Trophoblast cell (in vitro differentiated cells and primary cell): ENCODE measurements around the gene ADAMTSL3.
"Not testable (repeated sequence)": the region's sequence is repeated elsewhere in the genome, so short reads cannot be mapped to it uniquely, and the experiment has no call there.

ENCODE experiments used
- DNase-seq, 2 donors: peaks; one replicate each; pipeline ENCODE4 v3.0.0-alpha.2; 2016
- H2AFZ ChIP-seq: 2 replicates; pipeline ENCODE4 v1.6.1; 2013; ENCODE audit warnings: low read length, moderate library complexity, mild to moderate bottlenecking; ENCODE audit not compliant: insufficient read depth, poor library complexity
- H2AK5ac ChIP-seq: 2 replicates; pipeline ENCODE4 v1.6.1; 2013; ENCODE audit warnings: mild to moderate bottlenecking, low read length
- H2BK120ac ChIP-seq: 2 replicates; pipeline ENCODE4 v1.6.1; 2013; ENCODE audit warnings: low read length, mild to moderate bottlenecking, moderate library complexity; ENCODE audit not compliant: insufficient read depth, poor library complexity
- H2BK12ac ChIP-seq: 2 replicates; pipeline ENCODE4 v1.6.1; 2013; ENCODE audit warnings: mild to moderate bottlenecking, low read length, moderate library complexity
- H2BK5ac ChIP-seq: 2 replicates; pipeline ENCODE4 v1.6.1; 2013; ENCODE audit warnings: low read length, low read depth, moderate library complexity, mild to moderate bottlenecking; ENCODE audit not compliant: poor library complexity
- H3K14ac ChIP-seq: 2 replicates; pipeline ENCODE4 v1.6.1; 2013; ENCODE audit warnings: mild to moderate bottlenecking, low read length
- H3K18ac ChIP-seq: 2 replicates; pipeline ENCODE4 v1.6.1; 2013; ENCODE audit warnings: mild to moderate bottlenecking, low read length
- H3K23ac ChIP-seq: 2 replicates; pipeline ENCODE4 v1.6.1; 2013; ENCODE audit warnings: low read length
- H3K27ac ChIP-seq: 2 replicates; pipeline ENCODE4 v1.5.1; 2013; ENCODE audit warnings: low read depth, mild to moderate bottlenecking, inconsistent platforms, low read length, moderate library complexity
- H3K27me3 ChIP-seq: 2 replicates; pipeline ENCODE4 v1.6.1; 2013; ENCODE audit warnings: inconsistent platforms, mild to moderate bottlenecking, low read length, moderate library complexity; ENCODE audit not compliant: insufficient read depth
- H3K36me3 ChIP-seq, 2 experiments: 1 replicate in 1 of 2; 2 replicates in 1 of 2; pipeline ENCODE4 v1.6.1; 2013; ENCODE audit warnings: low read length in 2 of 2, mild to moderate bottlenecking in 2 of 2, moderate library complexity in 1 of 2; ENCODE audit not compliant: insufficient read depth in 2 of 2, control insufficient read depth in 1 of 2
- H3K4ac ChIP-seq: 2 replicates; pipeline ENCODE4 v1.6.1; 2013; ENCODE audit warnings: low read depth, mild to moderate bottlenecking, low read length, moderate library complexity
- H3K4me1 ChIP-seq, 2 experiments: 1 replicate in 1 of 2; 2 replicates in 1 of 2; pipeline ENCODE4 v1.6.1; 2013; ENCODE audit warnings: low read length in 2 of 2, mild to moderate bottlenecking in 2 of 2, moderate library complexity in 1 of 2; ENCODE audit not compliant: insufficient read depth in 2 of 2, control insufficient read depth in 1 of 2
- H3K4me2 ChIP-seq: 2 replicates; pipeline ENCODE4 v1.6.1; 2013; ENCODE audit warnings: inconsistent platforms, mild to moderate bottlenecking, low read length, moderate library complexity
- H3K4me3 ChIP-seq: 2 replicates; pipeline ENCODE4 v1.5.1; 2013; ENCODE audit warnings: mild to moderate bottlenecking, low read depth, low read length, inconsistent platforms
- H3K79me1 ChIP-seq: one replicate; pipeline ENCODE4 v1.6.1; 2013; ENCODE audit warnings: low read length
- H3K79me2 ChIP-seq: 2 replicates; pipeline ENCODE4 v1.6.1; 2013; ENCODE audit warnings: low read length, mild to moderate bottlenecking; ENCODE audit not compliant: control insufficient read depth, insufficient read depth, poor library complexity
- H3K9ac ChIP-seq: 2 replicates; pipeline ENCODE4 v1.6.1; 2013; ENCODE audit warnings: mild to moderate bottlenecking, low read length
- H3K9me3 ChIP-seq: 2 replicates; pipeline ENCODE4 v1.6.1; 2013; ENCODE audit warnings: low read depth, mild to moderate bottlenecking, control low read depth, inconsistent platforms, low read length; ENCODE audit not compliant: insufficient read depth
- H4K12ac ChIP-seq: 2 replicates; pipeline ENCODE4 v1.6.1; 2013; ENCODE audit warnings: low read depth, mild to moderate bottlenecking, low read length, moderate library complexity
- H4K8ac ChIP-seq: 2 replicates; pipeline ENCODE4 v1.6.1; 2013; ENCODE audit warnings: low read depth, mild to moderate bottlenecking, low read length, moderate library complexity
- H4K91ac ChIP-seq: one replicate; pipeline ENCODE4 v1.6.1; 2013; ENCODE audit warnings: low read depth, mild to moderate bottlenecking, low read length, moderate library complexity
- WGBS: extraction: QIAGEN DNeasy Blood & Tissue Kit; methylation state at CpG from one replicate; pipeline ENCODE4 v1.1.7; 2013; ENCODE audit warnings: missing lambda C conversion rate; ENCODE audit not compliant: insufficient read length, insufficient coverage; ENCODE audit errors: extremely low coverage; 5-methylcytosine and 5-hydroxymethylcytosine counted together

The ADAMTSL3 gene

GRCh38 chr15:83960192-83960829 lies 306.4 kb downstream of the ADAMTSL3 start:
- no peak overlapping the region for H2BK5ac ChIP-seq
- no CpG with 5 or more reads among the region's 6 CpGs for WGBS

GRCh38 chr15:83961311-83961710 lies 307.4 kb downstream of the ADAMTSL3 start:
- Histone ChIP-seq H3K79me1 (no peaks in the 10 kb centered on the region), H2AFZ (no peak overlapping the region), H2BK12ac (no peak overlapping the region), H3K14ac (no peak overlapping the region), H3K18ac (no peak overlapping the region), H3K4me3 (no peak overlapping the region), H2BK120ac (no peak overlapping the region), H3K4me2 (no peak overlapping the region), H3K27ac (no peak overlapping the region), H4K12ac (no peak overlapping the region), H3K27me3 (no peaks in the 10 kb centered on the region), H4K8ac (no peak overlapping the region), H3K23ac (no peak overlapping the region), H3K4ac (no peak overlapping the region), H3K9ac (no peak overlapping the region), H3K36me3 (no peaks in the 10 kb centered on the region), H3K79me2 (no peaks in the 10 kb centered on the region), H2BK5ac (no peak overlapping the region), H2AK5ac (no peak overlapping the region), H4K91ac (no peak overlapping the region), H3K4me1 (no peaks in the 10 kb centered on the region), H3K9me3 (peaks cover 3% of the 10 kb centered on the region)
- no CpG with 5 or more reads among the region's 3 CpGs for WGBS
- DNase-seq, result no peak

More at GRCh38 chr15:83960192-83960829, 306.4 kb downstream of the ADAMTSL3 start:
- Histone ChIP-seq H3K4me3 (no peak overlapping the region), H3K23ac (no peak overlapping the region), H3K9me3 (peaks cover 3% of the 10 kb centered on the region), H3K14ac (no peak overlapping the region), H3K4me1 (no peaks in the 10 kb centered on the region), H2BK120ac (no peak overlapping the region), H2AK5ac (no peak overlapping the region), H3K36me3 (no peaks in the 10 kb centered on the region), H3K4me2 (no peak overlapping the region), H3K18ac (no peak overlapping the region), H4K12ac (no peak overlapping the region), H3K9ac (no peak overlapping the region), H3K4ac (no peak overlapping the region), H3K27ac (no peak overlapping the region), H3K79me2 (no peaks in the 10 kb centered on the region), H2AFZ (no peak overlapping the region), H2BK12ac (no peak overlapping the region), H3K27me3 (no peaks in the 10 kb centered on the region), H4K8ac (no peak overlapping the region), H3K79me1 (no peaks in the 10 kb centered on the region), H4K91ac (no peak overlapping the region)
- no peak for DNase-seq

GRCh38 chr15:83964967-83965366 lies 311.0 kb downstream of the ADAMTSL3 start:
- not testable (repeated sequence) for H3K4me2 ChIP-seq, H2AFZ ChIP-seq, H3K27ac ChIP-seq, H3K79me1 ChIP-seq, H3K9ac ChIP-seq, H3K4me3 ChIP-seq, H3K18ac ChIP-seq, H4K12ac ChIP-seq, H2BK12ac ChIP-seq, H4K8ac ChIP-seq, H3K9me3 ChIP-seq, H2BK120ac ChIP-seq, H3K4me1 ChIP-seq, H3K79me2 ChIP-seq, DNase-seq, H3K36me3 ChIP-seq, H3K14ac ChIP-seq, H4K91ac ChIP-seq, H2AK5ac ChIP-seq, H3K27me3 ChIP-seq, H3K23ac ChIP-seq, H3K4ac ChIP-seq, H2BK5ac ChIP-seq
- no CpG with 5 or more reads among the region's 1 CpG for WGBS

- Histone ChIP-seq H3K14ac (no peak overlapping the region), H3K4me1 (no peaks in the 10 kb centered on the region), H2AK5ac (no peak overlapping the region), H3K27me3 (no peaks in the 10 kb centered on the region), H2BK120ac (no peak overlapping the region), H3K4me2 (no peak overlapping the region), H3K4ac (no peak overlapping the region), H2AFZ (no peak overlapping the region), H3K9ac (no peak overlapping the region), H4K91ac (no peak overlapping the region), H3K4me3 (no peak overlapping the region), H3K18ac (no peak overlapping the region), H4K8ac (no peak overlapping the region), H2BK12ac (no peak overlapping the region), H3K79me1 (no peaks in the 10 kb centered on the region), H2BK5ac (no peak overlapping the region), H3K79me2 (no peaks in the 10 kb centered on the region), H4K12ac (no peak overlapping the region), H3K9me3 (no peaks in the 10 kb centered on the region), H3K36me3 (no peaks in the 10 kb centered on the region), H3K23ac (no peak overlapping the region), H3K27ac (no peak overlapping the region)
- DNase-seq, result no peak
- WGBS, result no CpG with 5 or more reads among the region's 12 CpGs
Measured at GRCh38 chr15:83970295-83970890, 316.5 kb downstream of the ADAMTSL3 start.
